Measurements from ENCODE around the gene SHISA3. TPM values are rescaled to one million over a fixed set of nuclear protein-coding genes. Genes with fewer than 3 reads are reported as not detected.

The SHISA3 gene
- total RNA-seq, 1 donor from 2014 or later = 12.8 TPM

- DNase-seq (ENCODE audit: low spot score) (no peak), ATAC-seq (no peak)
- intact Hi-C loops (cut with DNase I) = no loop called here
Measured at GRCh38 chr4:42425146-42426065, 28.1 kb downstream of the SHISA3 start.

GRCh38 chr4:42428036-42428435 lies 30.7 kb downstream of the SHISA3 start:
- intact Hi-C loops (cut with DNase I) = no loop called here
- DNase-seq (ENCODE audit: low spot score) = no peak
- no peak for ATAC-seq

- ATAC-seq = no peak
- intact Hi-C loops (cut with DNase I) = no loop called here
- no peak for DNase-seq (ENCODE audit: low spot score)
Measured at GRCh38 chr4:42436928-42437565, 39.8 kb downstream of the SHISA3 start.

- intact Hi-C loops (cut with DNase I) = no loop called here
- DNase-seq (ENCODE audit: low spot score) (no peak), ATAC-seq (no peak)
Measured at GRCh38 chr4:42440083-42440482, 42.8 kb downstream of the SHISA3 start.

GRCh38 chr4:42442601-42443000 lies 45.3 kb downstream of the SHISA3 start:
- DNase-seq (ENCODE audit: low spot score) (no peak), ATAC-seq (no peak)
- intact Hi-C loops (cut with DNase I) = no loop called here

- no peak for ATAC-seq
- no peak for DNase-seq (ENCODE audit: low spot score)
- intact Hi-C loops (cut with DNase I) = no loop called here
Measured at GRCh38 chr4:42445038-42445437, 47.8 kb downstream of the SHISA3 start.

- DNase-seq (ENCODE audit: low spot score) = no peak
- ATAC-seq = no peak
- intact Hi-C loops (cut with DNase I) = no loop called here
Measured at GRCh38 chr4:42446823-42447222, 49.5 kb downstream of the SHISA3 start.

Other genes starting within 250 kb of the SHISA3 start
- gene BEND4, start 244.8 kb upstream of the SHISA3 start, total RNA-seq = 0.94 TPM

All from sciatic nerve (tissue), 2 donors.